UCSD-AML1 (cell line): ENCODE measurements around the gene ABCB6.

ENCODE experiments used
- DNase-seq: peaks from one replicate; lab custom pipeline; 2025; ENCODE audit not compliant: unreplicated experiment; lab: John Stamatoyannopoulos, UW

Gene ABCB6

DNA sequence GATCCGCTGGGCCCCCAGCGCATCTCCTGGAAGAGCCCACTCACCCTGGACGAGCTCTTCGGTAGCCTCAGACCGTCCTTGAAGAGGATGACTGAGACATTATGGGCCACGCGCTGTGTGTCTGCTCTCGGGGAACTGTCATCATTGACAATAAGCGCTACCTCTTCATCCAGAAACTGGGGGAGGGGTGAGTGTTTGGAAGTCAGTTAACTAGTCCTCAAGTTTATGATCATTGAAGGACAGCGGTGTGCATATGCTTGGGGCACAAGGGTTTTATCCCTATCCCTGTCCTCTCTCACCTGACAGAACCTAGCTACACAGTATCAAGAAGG is 27.1 kb upstream of the ABCB6 start:
- DNase-seq, result no peak

GRCh38 chr2:219245148-219245898 is 26.6 kb upstream of the ABCB6 start, which contains the start of the genes GLB1L and STK16:
GLB1L (minus strand) TSS chr2:219245444; CDS start chr2:219243573, 1,871 bp downstream.
STK16 (plus strand) TSS chr2:219245479; CDS start chr2:219246000, 521 bp downstream.
- peak; percentile 94 for DNase-seq

- DNase-seq, result no peak
Measured at GRCh38 chr2:219244789-219245147, 26.0 kb upstream of the ABCB6 start.

GRCh38 chr2:219243291-219243761 is 24.6 kb upstream of the ABCB6 start:
- no peak for DNase-seq

GRCh38 chr2:219234331-219234730 is 15.6 kb upstream of the ABCB6 start:
- no peak for DNase-seq

DNA sequence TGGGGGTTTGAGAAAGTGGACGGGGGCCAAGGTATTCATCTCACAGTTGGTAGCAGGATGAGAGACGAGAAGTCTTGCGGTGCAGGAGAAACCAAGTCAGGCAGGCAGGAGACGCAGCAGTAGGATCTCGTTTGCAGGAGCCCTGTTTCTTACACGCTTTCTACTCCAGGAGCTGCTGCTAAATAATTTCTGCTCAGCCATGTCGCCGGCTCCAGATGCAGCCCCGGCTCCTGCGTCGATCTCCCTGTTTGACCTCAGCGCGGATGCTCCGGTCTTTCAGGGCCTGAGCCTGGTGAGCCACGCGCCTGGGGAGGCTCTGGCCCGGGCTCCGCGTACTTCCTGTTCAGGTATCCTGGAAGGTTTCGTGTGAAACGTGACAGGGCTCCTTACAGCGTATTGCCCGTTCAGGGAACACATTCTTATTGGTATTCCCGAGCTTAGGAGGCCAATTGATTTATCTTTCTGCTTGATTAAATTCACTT is 11.3 kb upstream of the ABCB6 start:
- DNase-seq, result peak; percentile 54

DNA sequence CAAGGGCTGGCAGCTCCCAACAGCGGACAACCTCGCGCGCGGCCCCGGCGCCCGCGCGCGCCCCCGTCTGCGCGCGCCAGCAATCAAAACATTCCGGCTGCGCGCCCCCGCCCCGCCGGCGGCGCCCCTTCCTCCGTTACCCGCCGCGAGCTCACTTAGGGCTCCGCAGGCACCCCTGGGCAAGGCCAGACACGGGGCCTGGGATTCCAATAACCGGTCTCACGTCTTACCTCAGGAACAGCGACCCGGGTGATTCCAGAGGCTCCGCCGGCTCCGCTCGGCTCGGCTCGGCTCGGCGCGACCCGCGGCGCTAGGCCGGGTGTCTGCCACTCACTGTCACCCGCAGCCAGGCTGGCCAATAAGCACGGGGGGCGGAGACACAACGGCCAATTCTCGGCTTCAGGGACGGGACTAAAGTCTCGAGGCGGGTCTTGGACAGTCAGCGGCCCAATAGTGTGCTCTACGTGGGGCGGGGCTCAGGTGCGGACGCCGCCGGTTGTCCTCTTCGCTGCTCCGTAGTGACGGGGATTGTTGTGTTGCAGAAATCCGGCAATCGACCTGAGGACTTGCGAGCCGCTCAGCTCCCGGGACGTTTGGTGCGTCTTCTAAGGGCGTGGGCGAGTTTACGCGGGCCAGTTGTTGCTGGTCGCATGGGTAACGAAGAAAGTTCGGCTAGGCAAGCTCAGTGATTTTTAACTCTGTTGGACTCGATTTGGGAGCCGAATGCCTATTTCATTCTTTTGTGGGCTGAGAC is 10.7 kb upstream of the ABCB6 start, which contains the start of the genes ANKZF1 and ATG9A:
Gene ANKZF1, plus strand, starts transcription at position 502 of the 754 bp plus-strand sequence. CDS start 452 bp downstream, outside the sequence.
Gene ATG9A, minus strand, starts transcription at position 332 of the 754 bp plus-strand sequence. CDS start 1,612 bp downstream, outside the sequence.
- DNase-seq, result peak; percentile 98

- no peak for DNase-seq
Measured at GRCh38 chr2:219228911-219229304, 10.2 kb upstream of the ABCB6 start.

DNA sequence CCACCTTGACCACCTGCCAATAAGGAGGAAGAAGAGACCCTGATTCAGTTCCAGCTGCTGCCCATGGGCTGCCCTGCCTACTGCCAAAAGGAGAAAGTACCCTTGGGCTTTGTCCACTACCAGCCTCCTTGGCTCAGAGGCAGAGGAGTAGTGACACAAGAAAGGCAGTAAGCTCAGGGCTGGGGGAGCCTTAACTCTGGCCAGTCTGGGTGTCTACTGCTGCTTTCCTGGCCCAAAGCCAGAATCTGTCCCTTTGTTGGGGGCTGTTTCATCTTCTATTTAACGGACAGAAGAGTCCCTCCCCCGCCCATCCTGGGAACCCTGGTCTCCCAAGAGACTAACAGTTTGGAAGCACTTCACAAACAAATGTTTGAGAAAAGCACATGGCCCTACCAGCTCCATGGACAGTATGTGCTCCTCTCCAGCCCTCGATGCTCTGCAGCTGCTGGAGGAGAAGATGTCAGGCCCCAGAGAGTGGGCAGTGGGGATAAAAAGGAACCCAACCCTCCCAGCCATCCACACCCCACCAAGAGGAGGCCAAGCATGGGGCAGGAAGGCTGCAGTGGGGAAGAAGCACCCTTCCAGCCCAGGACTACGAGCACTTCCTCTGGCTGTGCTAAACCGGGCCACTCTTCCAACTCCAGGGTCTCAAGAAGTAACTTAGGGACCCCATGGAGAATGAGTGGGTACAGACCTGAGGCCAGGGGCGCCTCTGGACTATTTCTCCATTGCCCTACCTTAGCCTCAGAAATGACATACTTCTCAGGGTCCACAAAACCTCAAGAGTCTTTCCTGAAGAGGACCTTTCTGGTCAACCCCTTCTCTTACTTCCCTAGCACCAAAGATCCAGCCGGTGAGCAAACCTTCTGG is 9.5 kb upstream of the ABCB6 start:
- peak; percentile 28 for DNase-seq

- peak; percentile 51 for DNase-seq
Measured at GRCh38 chr2:219225350-219225749, 6.6 kb upstream of the ABCB6 start.

- no peak for DNase-seq
Measured at GRCh38 chr2:219223831-219224610, 5.3 kb upstream of the ABCB6 start.

- no peak for DNase-seq
Measured at GRCh38 chr2:219221957-219222518, 3.3 kb upstream of the ABCB6 start.

- no peak for DNase-seq
Measured at GRCh38 chr2:219220652-219221402, 2.1 kb upstream of the ABCB6 start.

DNA sequence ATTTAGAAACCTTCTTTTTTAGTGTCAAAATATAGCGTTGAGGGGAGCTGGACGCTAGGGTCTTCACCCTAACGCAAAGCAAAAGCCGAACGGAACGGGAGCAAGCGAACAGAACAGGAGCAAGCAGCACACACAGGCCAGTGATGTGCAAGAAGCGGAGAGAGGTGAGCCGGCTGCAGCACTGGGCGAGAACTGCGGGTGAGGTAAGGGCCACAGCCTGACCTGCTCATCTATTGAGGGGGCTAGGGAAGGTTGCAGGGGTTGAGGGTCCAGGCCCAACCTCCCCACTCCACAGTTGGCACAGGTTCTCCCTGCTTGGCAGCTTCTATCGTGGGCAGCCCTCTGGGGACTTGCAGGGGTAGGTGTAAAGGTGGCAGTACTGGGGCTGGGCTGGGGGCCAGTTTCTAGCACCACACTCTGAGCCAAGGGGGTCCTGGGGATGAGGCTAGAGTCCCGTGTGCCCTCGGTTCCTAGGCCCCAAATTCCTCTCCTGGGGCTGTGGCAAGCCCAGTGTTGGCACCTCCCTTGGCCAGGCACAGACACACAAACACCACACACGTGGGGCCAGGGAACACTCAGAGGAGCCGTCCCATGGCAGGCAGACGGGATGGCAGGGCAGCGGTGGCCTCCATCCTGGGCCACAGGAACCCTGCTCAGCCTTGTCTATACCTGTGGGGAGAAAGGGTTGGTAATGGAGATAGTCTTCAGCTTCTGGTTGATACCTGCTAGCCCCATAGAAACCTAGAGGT is 1.2 kb upstream of the ABCB6 start:
- no peak for DNase-seq

DNA sequence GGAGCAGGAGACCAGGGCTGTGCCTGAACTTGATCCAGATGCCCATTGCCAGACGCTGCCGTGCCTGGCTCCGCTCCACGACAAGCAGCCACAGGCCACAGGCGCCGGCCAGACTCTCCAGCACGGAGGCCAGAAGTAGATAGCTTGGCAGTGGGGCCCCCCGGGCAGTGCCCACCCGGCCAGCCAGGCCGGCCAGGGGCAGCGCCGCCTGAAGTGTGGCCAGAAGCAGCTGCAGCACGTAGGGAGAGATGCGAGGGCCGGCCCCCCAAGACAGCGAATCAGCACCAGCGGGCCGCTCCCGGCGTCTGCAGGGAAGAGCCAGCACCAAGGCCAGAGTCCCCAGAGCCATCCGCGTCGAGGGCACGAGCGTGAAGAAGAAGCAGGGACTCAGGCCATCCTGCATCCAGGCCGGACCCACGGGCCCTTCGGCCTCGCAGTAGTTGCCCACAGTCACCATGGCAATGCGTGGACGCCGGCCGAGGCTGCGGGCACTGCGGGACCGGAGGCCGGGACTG is 484 bp downstream of the ABCB6 start:
- no peak for DNase-seq

GRCh38 chr2:219216535-219216915 is 2.2 kb downstream of the ABCB6 start:
- DNase-seq, result no peak

DNA sequence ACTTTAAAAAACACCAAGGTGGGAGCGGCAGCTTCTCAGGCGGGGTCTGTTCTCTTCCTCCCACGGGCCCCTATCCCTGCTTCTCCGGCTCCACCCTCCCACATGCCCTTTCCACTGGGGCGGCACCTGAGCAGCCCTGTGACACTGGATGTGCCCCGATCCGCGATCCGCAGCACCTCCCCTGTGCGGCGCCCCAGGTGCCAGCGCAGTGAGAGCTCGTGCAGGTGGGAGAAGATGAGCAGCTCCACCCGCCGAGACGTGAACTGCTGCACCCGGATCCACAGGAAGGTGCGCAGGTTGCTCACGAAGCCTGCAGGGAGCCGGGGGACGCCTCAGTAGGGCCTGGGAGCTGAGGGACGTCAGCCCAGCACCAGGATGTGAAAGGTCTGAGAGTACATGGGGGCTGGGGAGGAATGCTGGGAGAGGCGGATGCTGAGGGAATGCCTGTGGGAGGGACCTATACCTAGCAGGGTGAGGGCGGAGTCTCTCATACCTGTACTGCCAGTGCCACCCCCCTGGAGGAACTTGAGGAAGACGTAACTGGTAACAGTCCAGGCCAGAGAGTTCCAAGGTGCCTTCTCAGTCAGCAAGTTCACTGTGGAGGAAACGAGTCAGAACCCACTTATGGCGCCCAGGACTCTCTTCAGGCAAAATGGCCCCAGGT is 2.8 kb downstream of the ABCB6 start:
- DNase-seq, result no peak

GRCh38 chr2:219214786-219215185 is 4.0 kb downstream of the ABCB6 start:
- no peak for DNase-seq
